ENCODE data around the gene RUBCN.
"Not testable (repeated sequence)": the region's sequence is repeated elsewhere in the genome, so short reads cannot be mapped to it uniquely, and the experiment has no call there.

The RUBCN gene

DNA sequence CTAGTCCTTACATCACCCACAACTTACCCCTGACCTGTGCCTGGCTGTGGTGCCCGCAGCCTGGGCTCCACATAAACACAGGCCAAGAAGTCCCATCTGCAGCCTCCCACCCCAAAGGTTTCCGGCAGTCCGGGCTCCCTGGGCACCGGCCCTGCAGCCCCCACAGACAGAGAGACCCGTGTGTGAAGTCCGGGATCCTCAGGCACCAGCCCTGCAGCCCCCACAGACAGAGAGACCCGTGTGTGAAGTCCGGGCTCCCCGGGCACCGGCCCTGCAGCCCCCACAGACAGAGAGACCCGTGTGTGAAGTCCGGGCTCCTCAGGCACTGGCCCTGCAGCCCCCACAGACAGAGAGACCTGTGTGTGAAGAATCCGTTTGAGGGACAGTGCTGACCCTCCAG is 78.0 kb downstream of the RUBCN start:
- H3K27me3 Mint-ChIP-seq (ENCODE audit: low read depth); H3K36me3 Mint-ChIP-seq (ENCODE audit: low read depth); H3K9me3 Mint-ChIP-seq; H3K4me1 Mint-ChIP-seq; H3K27ac Mint-ChIP-seq; H3K4me3 Mint-ChIP-seq: not testable (repeated sequence)

DNA sequence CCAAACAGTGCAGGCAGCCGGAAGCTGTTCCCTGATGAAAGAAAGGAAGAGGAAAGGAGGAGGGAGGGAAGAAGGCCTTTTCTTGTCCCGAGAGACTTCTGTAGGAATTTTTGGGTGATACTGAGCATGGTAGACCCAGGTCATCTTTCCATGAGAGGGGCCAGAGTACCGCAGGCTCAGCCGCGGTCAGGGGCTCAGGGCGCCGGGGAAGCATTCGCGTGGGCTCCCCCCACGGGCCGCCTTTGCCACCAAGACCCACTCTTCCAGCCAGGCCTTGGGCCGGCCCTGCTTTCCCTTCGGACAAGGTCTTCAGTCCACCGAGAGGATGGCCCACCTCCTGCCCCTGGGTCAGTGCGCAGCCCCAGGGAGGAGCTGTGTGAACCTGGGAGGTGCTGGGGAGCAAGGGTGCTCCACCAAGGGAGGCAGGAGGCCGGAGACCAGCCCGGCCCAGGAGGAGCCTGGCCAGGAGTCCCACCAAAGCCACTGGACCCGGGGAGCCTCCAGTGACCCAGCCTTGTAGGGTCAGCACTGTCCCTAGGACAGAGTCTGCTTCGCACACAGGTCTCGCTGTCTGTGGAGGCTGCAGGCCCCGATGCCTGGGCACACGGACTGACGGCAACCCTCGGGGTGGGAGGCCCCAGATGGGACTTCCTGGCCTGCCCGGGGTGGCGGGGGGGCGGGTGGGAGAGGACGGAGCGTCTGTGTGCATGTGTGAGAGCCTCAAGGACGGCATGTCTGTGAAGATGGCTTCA is 79.0 kb downstream of the RUBCN start:
- not testable (repeated sequence) for H3K4me1 Mint-ChIP-seq; H3K27ac Mint-ChIP-seq; H3K9me3 Mint-ChIP-seq; H3K4me3 Mint-ChIP-seq; H3K36me3 Mint-ChIP-seq (ENCODE audit: low read depth); H3K27me3 Mint-ChIP-seq (ENCODE audit: low read depth)

DNA sequence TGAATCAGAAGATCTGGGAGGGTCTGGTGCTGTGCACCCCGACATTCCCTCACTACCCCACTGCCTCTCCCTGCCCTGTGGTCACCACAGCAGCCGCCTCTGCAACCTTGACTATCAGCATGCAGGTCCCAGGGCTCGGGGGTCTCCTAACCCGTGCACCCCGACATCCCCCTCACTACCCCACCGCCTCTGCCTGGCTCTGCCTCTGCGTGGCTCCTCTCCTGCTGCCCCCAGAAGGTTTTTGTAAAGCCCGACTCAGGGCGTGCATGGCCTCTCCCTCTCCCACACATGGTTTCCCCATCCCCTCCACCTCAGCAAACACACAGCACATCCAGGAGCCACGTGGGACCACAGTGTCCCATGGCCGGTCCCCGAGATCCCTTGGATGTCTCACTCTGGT is 79.7 kb downstream of the RUBCN start:
- not testable (repeated sequence) for H3K27ac Mint-ChIP-seq; H3K4me1 Mint-ChIP-seq; H3K9me3 Mint-ChIP-seq; H3K27me3 Mint-ChIP-seq (ENCODE audit: low read depth); H3K36me3 Mint-ChIP-seq (ENCODE audit: low read depth)
- H3K4me3 Mint-ChIP-seq, result peak overlapping the region; percentile 35 to 63 (median 60)

DNA sequence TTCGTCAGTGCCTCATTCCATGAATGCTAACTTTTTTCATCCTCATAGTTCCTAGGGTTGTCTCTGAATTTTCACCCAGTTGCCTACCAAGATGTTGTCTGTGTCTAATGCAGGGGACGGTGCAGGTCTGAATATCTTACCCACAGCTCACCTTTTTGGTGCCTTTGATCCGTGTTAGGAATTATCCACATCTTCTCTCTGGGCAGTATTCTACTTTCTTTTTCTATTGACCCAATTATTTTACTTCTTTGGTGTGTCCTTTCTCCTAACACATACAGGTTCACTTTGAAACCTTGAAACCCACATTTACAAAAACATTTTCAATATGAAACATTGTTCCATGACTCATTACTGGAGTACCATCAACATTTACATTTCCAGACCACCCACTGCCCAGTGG is 80.6 kb downstream of the RUBCN start:
- H3K27me3 Mint-ChIP-seq (ENCODE audit: low read depth); H3K27ac Mint-ChIP-seq; H3K36me3 Mint-ChIP-seq (ENCODE audit: low read depth); H3K4me1 Mint-ChIP-seq; H3K9me3 Mint-ChIP-seq: not testable (repeated sequence)
- H3K4me3 Mint-ChIP-seq, result peak overlapping the region; percentile 55 to 83 (median 77)

DNA sequence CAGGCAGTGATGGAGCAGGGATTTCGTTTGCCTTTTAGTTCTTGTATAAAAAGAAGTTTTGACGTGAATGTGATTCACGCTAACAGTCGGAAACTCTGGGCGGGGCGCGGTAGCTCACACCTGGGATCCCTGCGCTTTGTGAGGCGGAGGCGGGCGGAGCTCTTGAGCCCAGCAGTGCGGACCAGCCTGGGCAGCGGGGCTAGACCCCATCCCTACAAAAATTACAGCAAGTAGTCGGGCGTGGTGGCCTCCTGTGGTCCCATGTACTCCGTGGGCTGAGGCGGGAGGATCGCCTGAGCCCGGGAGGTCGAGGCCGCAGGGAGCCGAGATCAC is 81.7 kb downstream of the RUBCN start:
- not testable (repeated sequence) for H3K27ac Mint-ChIP-seq; H3K4me1 Mint-ChIP-seq; H3K36me3 Mint-ChIP-seq (ENCODE audit: low read depth); H3K4me3 Mint-ChIP-seq; H3K27me3 Mint-ChIP-seq (ENCODE audit: low read depth); H3K9me3 Mint-ChIP-seq

DNA sequence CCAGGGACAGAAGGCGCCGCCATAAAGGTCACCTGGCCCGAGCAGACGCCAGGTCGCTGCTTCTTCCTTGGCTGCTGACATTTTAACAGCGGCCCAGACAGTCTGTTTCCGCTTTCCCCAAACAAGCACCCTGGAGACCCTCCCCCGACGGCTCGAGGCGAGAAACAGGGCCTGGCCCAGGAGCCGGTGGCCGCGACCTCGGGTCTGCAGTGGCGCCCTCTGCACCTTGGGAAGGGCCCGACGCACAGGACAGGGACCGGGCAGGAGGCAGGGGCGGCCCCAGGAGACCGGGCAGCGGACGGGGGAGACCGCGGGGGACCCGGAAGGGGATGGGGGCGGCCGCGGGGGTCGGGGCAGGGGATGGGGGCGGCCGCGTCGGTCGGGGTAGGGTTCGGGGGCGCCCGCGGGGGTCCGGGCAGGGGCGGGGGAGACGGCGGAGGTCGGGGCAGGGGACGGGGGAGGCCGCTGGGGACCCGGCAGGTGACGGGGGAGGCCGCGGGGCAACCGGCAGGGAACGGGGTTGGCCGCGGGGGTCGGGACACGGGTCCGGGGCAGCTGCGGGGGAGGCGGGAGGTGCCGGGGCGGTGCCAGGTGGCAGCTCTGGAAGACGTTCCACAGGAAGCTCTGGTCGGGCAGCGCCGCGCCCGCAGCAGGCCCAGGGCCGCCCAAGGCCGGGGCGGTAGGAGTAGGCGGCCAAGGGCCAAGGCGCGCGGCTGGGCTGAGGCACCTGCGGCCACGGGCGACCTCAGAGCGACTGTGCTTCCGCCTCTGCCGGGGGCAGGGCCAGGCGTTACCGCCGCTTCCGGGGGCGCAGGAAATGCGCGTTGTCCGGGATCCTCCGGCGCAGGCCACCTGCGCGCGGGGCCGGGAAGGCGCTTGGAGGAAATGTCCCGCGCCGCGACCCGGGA is 82.4 kb downstream of the RUBCN start:
- peak overlapping the region in 1 of 3 experiments; percentile 45 for H3K4me3 Mint-ChIP-seq
- H3K36me3 Mint-ChIP-seq (ENCODE audit: low read depth); H3K27ac Mint-ChIP-seq; H3K4me1 Mint-ChIP-seq; H3K9me3 Mint-ChIP-seq; H3K27me3 Mint-ChIP-seq (ENCODE audit: low read depth): not testable (repeated sequence)

DNA sequence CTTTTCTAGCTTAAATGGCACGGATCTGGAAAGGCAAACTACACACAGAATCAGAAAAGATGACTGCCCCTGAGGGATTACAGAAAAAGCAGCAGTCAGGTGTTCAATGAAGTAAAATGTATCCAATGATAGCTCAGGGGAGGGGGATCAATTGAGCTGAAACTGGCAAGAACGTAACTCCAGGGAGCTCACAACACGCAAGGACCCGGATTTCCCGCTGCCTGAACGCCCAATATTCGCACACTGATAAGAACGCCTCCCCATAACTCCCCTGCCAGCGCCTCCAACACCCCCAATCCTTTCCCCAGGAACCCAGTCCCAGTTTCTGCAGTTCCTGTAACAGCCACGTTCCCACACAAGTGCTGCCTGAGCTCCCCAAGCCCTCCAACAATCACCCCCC is 83.8 kb downstream of the RUBCN start:
- H3K36me3 Mint-ChIP-seq (ENCODE audit: low read depth); H3K27me3 Mint-ChIP-seq (ENCODE audit: low read depth); H3K9me3 Mint-ChIP-seq; H3K4me1 Mint-ChIP-seq; H3K27ac Mint-ChIP-seq; H3K4me3 Mint-ChIP-seq: not testable (repeated sequence)

DNA sequence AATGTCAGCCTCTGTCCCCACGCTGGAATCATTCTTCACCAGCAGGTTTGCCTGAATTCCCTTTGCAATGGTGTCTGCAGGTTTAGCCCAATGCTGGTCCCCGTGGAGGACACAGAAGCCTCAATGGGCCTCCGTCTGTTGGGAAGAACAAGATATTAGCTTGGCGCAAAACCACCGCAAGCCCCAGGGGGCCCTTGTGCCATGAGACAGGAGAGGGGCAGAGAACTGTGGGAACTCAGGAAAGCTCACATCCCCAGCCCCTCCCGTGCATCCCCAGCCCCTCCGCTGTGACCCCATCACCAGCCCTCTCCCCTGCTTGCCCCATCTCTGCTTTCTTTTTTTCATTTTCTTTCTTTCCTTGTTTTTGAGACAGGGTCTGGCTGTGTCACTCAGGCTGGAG is 89.1 kb downstream of the RUBCN start:
- H3K36me3 Mint-ChIP-seq (ENCODE audit: low read depth), result peaks cover 13% of the 10 kb centered on the region
- H3K4me1 Mint-ChIP-seq; H3K9me3 Mint-ChIP-seq; H3K27me3 Mint-ChIP-seq (ENCODE audit: low read depth); H3K27ac Mint-ChIP-seq; H3K4me3 Mint-ChIP-seq: not testable (repeated sequence)

DNA sequence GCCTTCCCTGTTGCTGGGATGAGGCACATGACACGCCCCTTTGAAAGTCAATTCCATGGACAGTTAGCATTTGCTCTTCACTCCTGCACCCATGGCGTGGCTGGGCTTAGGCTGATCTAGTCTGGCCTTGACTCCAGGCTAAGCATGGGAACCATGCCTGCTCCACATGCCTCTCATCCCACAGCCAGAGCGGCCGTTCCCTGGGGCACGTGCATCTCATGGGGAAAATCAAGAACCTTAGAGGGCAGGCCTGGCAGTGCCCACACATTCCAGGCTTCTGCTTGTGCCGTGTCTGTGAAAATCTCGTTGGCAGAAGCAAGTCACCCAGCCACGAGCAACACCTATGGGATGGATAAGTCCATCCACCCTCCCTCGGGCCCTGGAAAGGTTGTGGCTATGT is 89.5 kb downstream of the RUBCN start:
- H3K27me3 Mint-ChIP-seq (ENCODE audit: low read depth); H3K27ac Mint-ChIP-seq; H3K4me1 Mint-ChIP-seq; H3K4me3 Mint-ChIP-seq; H3K9me3 Mint-ChIP-seq: not testable (repeated sequence)
- H3K36me3 Mint-ChIP-seq (ENCODE audit: low read depth), result peaks cover 13% of the 10 kb centered on the region

DNA sequence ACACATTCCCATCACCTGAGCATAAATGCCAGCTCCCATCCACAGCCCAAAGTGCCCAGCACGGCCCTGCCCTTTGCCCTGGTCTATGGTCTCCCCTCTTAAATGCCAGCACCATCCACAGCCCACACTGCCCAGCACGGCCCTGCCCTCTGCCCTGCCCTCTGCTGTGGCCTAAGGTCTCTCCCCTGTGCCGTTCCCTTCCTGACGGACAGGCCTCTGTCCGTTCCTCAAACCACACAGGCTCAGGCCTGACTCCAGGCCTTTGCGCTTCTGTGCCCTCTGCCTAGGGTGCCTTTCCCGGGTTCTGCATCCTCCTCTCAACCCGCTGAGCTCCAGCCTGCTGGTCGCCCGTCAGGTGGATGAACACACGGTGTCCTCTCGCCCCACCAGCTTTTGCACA is 90.4 kb downstream of the RUBCN start:
- H3K4me1 Mint-ChIP-seq; H3K4me3 Mint-ChIP-seq; H3K27ac Mint-ChIP-seq; H3K27me3 Mint-ChIP-seq (ENCODE audit: low read depth): not testable (repeated sequence)
- H3K36me3 Mint-ChIP-seq (ENCODE audit: low read depth), result peaks cover 17% of the 10 kb centered on the region
- peaks cover 12% of the 10 kb centered on the region for H3K9me3 Mint-ChIP-seq

DNA sequence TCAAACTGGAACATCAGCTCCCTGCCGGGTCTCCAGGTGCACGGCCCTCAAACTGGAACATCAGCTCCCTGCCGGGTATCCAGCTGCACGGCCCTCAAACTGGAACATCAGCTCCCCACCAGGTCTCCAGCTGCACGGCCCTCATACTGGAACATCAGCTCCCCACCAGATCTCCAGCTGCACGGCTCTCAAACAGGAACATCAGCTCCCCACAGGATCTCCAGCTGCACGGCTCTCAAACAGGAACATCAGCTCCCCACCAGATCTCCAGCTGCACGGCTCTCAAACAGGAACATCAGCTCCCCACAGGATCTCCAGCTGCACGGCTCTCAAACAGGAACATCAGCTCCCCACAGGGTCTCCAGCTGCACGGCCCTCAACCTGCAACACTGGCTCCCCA is 99.1 kb downstream of the RUBCN start:
- H3K27me3 Mint-ChIP-seq (ENCODE audit: low read depth); H3K4me3 Mint-ChIP-seq; H3K27ac Mint-ChIP-seq; H3K4me1 Mint-ChIP-seq: not testable (repeated sequence)
- Mint-ChIP-seq H3K36me3 (ENCODE audit: low read depth) (peaks cover 31% of the 10 kb centered on the region), H3K9me3 (peaks cover 12% of the 10 kb centered on the region)

DNA sequence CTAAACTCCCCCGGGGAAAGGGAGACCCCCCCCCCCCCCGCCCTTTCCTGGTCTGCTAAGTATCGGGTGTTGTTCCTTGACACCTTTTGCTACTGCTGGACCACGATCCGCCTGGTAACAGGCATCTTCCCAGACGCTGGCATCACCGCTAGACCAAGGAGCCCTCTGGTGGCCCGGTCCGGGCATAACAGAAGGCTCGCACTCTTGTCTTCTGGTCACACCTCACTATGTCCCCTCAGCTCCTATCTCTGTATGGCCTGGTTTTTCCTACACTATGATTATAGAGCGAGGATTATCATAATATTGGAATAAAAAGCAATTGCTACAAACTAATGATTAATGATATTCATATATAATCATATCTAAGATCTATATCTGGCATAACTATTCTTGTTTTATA is 104.7 kb downstream of the RUBCN start:
- not testable (repeated sequence) for H3K27ac Mint-ChIP-seq; H3K9me3 Mint-ChIP-seq; H3K27me3 Mint-ChIP-seq (ENCODE audit: low read depth); H3K36me3 Mint-ChIP-seq (ENCODE audit: low read depth)
- H3K4me3 Mint-ChIP-seq, result peak overlapping the region in 2 of 3 experiments; percentile 21 to 53
- peaks cover 10% of the 10 kb centered on the region for H3K4me1 Mint-ChIP-seq

DNA sequence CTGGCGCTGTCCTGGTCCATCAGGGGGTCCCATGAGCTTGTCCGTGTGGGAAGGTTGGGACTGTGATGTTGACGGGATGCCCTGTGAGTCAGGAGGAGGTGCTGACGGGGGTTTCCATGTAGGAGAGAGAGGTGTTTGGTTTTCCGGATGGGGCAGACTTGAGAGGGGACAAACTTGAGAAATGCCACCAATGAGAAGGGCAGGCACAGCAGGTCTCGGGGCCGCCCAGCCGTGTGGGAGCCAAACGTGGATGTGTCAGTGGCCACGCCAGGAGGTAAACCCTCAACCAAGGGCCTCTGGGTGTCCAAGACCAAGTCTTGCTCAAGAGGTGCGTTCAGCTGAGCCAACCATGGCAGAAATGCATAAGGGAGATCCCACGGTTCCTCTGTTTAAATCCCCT is 105.9 kb downstream of the RUBCN start:
- H3K9me3 Mint-ChIP-seq; H3K27ac Mint-ChIP-seq; H3K36me3 Mint-ChIP-seq (ENCODE audit: low read depth); H3K27me3 Mint-ChIP-seq (ENCODE audit: low read depth): not testable (repeated sequence)
- H3K4me1 Mint-ChIP-seq, result peaks cover 10% of the 10 kb centered on the region
- peak overlapping the region; percentile 54 to 64 (median 63) for H3K4me3 Mint-ChIP-seq

DNA sequence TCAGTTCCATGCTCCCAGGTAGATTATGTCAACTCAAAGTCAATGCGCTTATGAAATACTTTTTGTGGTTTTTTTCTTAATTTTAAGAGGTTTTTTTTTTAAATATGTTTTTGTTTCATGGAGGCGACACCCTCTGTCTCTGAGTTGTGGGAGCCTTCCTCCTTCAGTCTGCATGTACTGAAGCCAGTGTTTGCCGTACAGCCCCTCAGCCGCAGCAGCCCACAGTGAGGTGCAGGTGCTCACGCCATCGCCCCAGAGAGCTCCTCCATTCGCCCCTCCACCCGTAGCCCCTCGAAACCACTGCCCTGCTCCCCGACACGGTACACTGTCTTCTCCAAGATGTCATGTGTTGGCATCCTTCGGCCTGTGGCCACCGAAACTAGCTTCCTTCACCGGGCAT is 107.4 kb downstream of the RUBCN start:
- not testable (repeated sequence) for H3K27me3 Mint-ChIP-seq (ENCODE audit: low read depth); H3K27ac Mint-ChIP-seq; H3K9me3 Mint-ChIP-seq; H3K36me3 Mint-ChIP-seq (ENCODE audit: low read depth)
- peak overlapping the region; percentile 27 to 61 (median 39) for H3K4me3 Mint-ChIP-seq
- H3K4me1 Mint-ChIP-seq, result peaks cover 10% of the 10 kb centered on the region

DNA sequence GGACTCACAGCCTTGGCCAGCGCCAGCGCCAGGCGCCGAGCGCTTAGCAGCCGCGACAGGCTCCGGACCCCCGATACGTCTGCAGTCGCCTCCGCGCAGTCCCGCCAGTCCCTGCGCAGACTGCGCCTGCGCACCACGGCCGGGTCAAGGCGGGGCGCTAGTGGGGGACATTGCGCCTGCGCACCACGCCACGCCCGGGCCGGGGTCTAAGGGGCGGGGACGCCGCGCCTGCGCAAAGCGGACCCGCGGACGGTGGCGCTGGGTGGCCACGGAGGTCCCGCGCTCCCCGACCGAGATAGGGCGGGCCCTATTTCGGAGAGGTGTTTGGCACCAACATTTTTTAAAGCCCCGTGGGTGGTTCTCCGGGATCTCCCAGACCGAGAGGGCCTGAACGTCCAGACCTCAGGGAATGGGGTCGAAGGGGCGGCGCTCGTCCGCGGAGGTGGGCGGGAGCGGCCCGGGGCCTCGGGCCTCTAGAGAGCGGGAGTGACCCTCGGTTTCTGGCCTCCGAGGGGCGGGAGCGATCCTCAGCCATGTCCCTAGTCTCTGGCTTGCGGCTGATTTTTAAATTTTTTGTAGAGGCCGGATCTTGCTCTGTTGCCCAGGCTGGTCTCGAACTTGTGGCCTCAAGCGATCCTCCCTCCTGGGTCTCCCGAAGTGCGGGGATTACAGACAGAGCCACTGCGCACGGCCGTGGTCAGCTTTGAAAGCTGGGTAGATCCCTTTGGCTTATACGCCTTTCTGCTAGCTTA is 108.8 kb downstream of the RUBCN start:
- peak overlapping the region; percentile 83 to 92 (median 90) for H3K4me3 Mint-ChIP-seq
- not testable (repeated sequence) for H3K27me3 Mint-ChIP-seq (ENCODE audit: low read depth); H3K9me3 Mint-ChIP-seq; H3K36me3 Mint-ChIP-seq (ENCODE audit: low read depth)
- H3K4me1 Mint-ChIP-seq, result peaks cover 10% of the 10 kb centered on the region
- H3K27ac Mint-ChIP-seq, result peak overlapping the region; percentile 57 to 78 (median 72)
